ENCODE data around the gene KCNH5. TPM values are rescaled to one million over a fixed set of nuclear protein-coding genes. Genes with fewer than 3 reads are reported as not detected.

Gene KCNH5
- total RNA-seq, 1 donor from 2014 or later: not detected

- no peaks in the 10 kb centered on the region for H3K9me3 Mint-ChIP-seq
- no peak for ATAC-seq (ENCODE audit: low read depth)
- H3K4me1 Mint-ChIP-seq: no peaks in the 10 kb centered on the region
- intact Hi-C loops (cut with micrococcal nuclease): no loop called here
- DNase-seq: no peak
- ChIA-PET POLR2A (no interaction called here), CTCF (no interaction called here)
- no peaks in the 10 kb centered on the region for H3K36me3 Mint-ChIP-seq (ENCODE audit: low read depth)
- no peaks in the 10 kb centered on the region for H3K27me3 Mint-ChIP-seq
- H3K4me3 Mint-ChIP-seq: no peak overlapping the region
- H3K27ac Mint-ChIP-seq: no peak overlapping the region
- TF ChIP-seq, protein P1, sequence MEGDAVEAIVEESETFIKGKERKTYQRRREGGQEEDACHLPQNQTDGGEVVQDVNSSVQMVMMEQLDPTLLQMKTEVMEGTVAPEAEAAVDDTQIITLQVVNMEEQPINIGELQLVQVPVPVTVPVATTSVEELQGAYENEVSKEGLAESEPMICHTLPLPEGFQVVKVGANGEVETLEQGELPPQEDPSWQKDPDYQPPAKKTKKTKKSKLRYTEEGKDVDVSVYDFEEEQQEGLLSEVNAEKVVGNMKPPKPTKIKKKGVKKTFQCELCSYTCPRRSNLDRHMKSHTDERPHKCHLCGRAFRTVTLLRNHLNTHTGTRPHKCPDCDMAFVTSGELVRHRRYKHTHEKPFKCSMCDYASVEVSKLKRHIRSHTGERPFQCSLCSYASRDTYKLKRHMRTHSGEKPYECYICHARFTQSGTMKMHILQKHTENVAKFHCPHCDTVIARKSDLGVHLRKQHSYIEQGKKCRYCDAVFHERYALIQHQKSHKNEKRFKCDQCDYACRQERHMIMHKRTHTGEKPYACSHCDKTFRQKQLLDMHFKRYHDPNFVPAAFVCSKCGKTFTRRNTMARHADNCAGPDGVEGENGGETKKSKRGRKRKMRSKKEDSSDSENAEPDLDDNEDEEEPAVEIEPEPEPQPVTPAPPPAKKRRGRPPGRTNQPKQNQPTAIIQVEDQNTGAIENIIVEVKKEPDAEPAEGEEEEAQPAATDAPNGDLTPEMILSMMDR (IDR thresholded peaks at IDR 0.05): no peak
Observed at GRCh38 chr14:62908506-62908905, 136.8 kb downstream of the KCNH5 start.

DNA sequence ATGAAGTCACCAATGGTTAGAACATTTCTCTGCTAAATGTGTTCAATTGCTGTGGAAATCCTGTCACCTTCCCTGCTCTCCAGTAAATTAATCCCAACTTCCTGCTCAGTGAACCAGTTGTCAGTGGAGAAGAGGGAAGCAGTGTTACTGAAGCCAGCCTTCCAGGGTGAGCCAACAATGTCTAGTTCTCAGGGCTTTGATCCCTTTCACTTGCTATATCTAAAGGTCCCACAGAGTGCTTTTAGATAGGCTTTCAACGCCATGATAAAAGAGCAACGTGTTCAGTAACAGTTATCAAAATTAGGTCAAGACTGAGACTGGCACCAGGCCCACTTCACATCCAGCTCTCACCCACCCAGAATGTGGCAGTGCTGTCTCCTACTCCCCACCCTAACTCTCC is 139.7 kb downstream of the KCNH5 start:
- ChIA-PET POLR2A (no interaction called here), CTCF (no interaction called here)
- intact Hi-C loops (cut with micrococcal nuclease): no loop called here

DNA sequence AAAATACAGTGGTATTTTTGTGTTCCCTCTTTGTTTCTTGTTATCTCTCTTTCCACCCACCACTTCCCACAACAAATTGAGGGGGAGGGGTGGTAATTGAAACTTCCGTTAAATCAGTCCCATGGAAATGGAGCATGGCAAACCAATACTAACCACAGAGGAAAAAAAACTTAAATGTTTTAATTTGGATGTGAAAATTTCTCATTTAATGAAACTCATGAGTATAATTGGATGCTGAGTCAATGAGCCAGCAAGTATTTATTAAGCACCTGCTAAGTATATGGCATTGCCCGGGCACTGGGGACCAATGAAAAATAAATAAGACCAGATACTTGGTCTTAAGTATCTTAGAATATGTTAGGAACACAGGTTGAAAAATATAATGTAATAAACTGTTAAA is 147.5 kb downstream of the KCNH5 start:
- intact Hi-C loops (cut with micrococcal nuclease): no loop called here
- DNase-seq: no peak
- CTCF ChIA-PET: no interaction called here
- TF ChIP-seq, protein P1 (IDR thresholded peaks at IDR 0.05): no peak
- H3K36me3 Mint-ChIP-seq (ENCODE audit: low read depth): no peaks in the 10 kb centered on the region
- POLR2A ChIA-PET: no interaction called here
- H3K4me3 Mint-ChIP-seq: no peak overlapping the region
- H3K9me3 Mint-ChIP-seq: peaks cover 2% of the 10 kb centered on the region
- no peaks in the 10 kb centered on the region for H3K27me3 Mint-ChIP-seq
- no peak overlapping the region for H3K27ac Mint-ChIP-seq
- ATAC-seq (ENCODE audit: low read depth): no peak
- no peaks in the 10 kb centered on the region for H3K4me1 Mint-ChIP-seq

More for the DNA sequence above, 139.7 kb downstream of the KCNH5 start:
- Mint-ChIP-seq H3K36me3 (ENCODE audit: low read depth) (no peaks in the 10 kb centered on the region), H3K4me1 (no peaks in the 10 kb centered on the region), H3K27ac (no peak overlapping the region), H3K4me3 (no peak overlapping the region), H3K9me3 (no peaks in the 10 kb centered on the region), H3K27me3 (no peaks in the 10 kb centered on the region)
- TF ChIP-seq, protein P1 (IDR thresholded peaks at IDR 0.05): no peak
- DNase-seq: no peak
- no peak for ATAC-seq (ENCODE audit: low read depth)

- intact Hi-C loops (cut with micrococcal nuclease): no loop called here
Observed at GRCh38 chr14:62896932-62897456, 148.3 kb downstream of the KCNH5 start.

DNA sequence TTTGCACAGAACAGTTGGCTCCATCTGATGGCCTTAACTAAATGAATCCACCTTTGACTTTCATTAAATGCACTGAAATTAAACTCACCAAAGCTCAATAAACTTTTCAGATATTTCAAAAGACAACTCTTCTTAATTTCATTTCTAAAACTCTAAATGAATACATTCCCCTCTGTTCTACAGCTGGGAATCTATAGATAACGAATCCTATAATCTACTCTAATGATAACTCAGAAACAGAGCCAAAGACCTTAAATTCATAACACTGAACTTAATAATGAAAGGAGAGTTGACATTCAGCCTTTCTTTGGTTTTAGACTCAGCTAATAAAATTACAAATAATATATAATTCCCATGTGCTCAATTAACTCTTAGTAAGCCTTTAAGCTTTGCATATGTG is 150.5 kb downstream of the KCNH5 start:
- no peak overlapping the region for H3K4me3 Mint-ChIP-seq
- no peaks in the 10 kb centered on the region for H3K27me3 Mint-ChIP-seq
- H3K27ac Mint-ChIP-seq: no peak overlapping the region
- ChIA-PET POLR2A (no interaction called here), CTCF (no interaction called here)
- H3K9me3 Mint-ChIP-seq: peaks cover 5% of the 10 kb centered on the region
- no peaks in the 10 kb centered on the region for H3K4me1 Mint-ChIP-seq
- DNase-seq (no peak), ATAC-seq (ENCODE audit: low read depth) (no peak)
- no peaks in the 10 kb centered on the region for H3K36me3 Mint-ChIP-seq (ENCODE audit: low read depth)
- intact Hi-C loops (cut with micrococcal nuclease): no loop called here
- TF ChIP-seq, protein P1 (IDR thresholded peaks at IDR 0.05): no peak

More at GRCh38 chr14:62896932-62897456, 148.3 kb downstream of the KCNH5 start:
- Mint-ChIP-seq H3K36me3 (ENCODE audit: low read depth) (no peaks in the 10 kb centered on the region), H3K4me3 (no peak overlapping the region), H3K27me3 (no peaks in the 10 kb centered on the region), H3K27ac (no peak overlapping the region), H3K9me3 (peaks cover 2% of the 10 kb centered on the region), H3K4me1 (no peaks in the 10 kb centered on the region)
- no peak for DNase-seq
- TF ChIP-seq, protein P1 (IDR thresholded peaks at IDR 0.05): no peak
- POLR2A ChIA-PET: no interaction called here
- CTCF ChIA-PET: no interaction called here
- ATAC-seq (ENCODE audit: low read depth): no peak
